Stimulated activated CD8-positive, alpha-beta memory T cell treated with anti-CD3 and anti-CD28 coated beads, Interleukin-7, amount 100 ng/mL, for 48 hours (primary cell): ENCODE results near the gene BTBD9.

ENCODE experiments used
- DNase-seq, 2 donors: peaks; one replicate each; pipeline ENCODE4 v3.0.0-alpha.2; 2020; ENCODE audit warnings: low read depth in 1 of 2; ENCODE audit errors: extremely low read depth in 1 of 2

Gene BTBD9

GRCh38 chr6:38403548-38403947 is 236.2 kb downstream of the BTBD9 start:
- no peak for DNase-seq

- DNase-seq, result no peak
Observed at GRCh38 chr6:38400764-38401163, 239.0 kb downstream of the BTBD9 start.

- DNase-seq, result no peak
Observed at GRCh38 chr6:38400101-38400500, 239.6 kb downstream of the BTBD9 start.

GRCh38 chr6:38396209-38396608 is 243.5 kb downstream of the BTBD9 start:
- DNase-seq, result no peak

- DNase-seq, result no peak
Observed at GRCh38 chr6:38393986-38394385, 245.7 kb downstream of the BTBD9 start.

- no peak for DNase-seq
Observed at GRCh38 chr6:38391626-38392579, 247.8 kb downstream of the BTBD9 start.

GRCh38 chr6:38391206-38391605 is 248.5 kb downstream of the BTBD9 start:
- DNase-seq, result no peak

GRCh38 chr6:38389875-38390274 is 249.9 kb downstream of the BTBD9 start:
- DNase-seq, result no peak

- no peak for DNase-seq
Observed at GRCh38 chr6:38387971-38388370, 251.8 kb downstream of the BTBD9 start.

GRCh38 chr6:38387461-38387860 is 252.3 kb downstream of the BTBD9 start:
- no peak for DNase-seq

- no peak for DNase-seq
Observed at GRCh38 chr6:38378801-38379200, 260.9 kb downstream of the BTBD9 start.

- DNase-seq, result no peak
Observed at GRCh38 chr6:38375937-38376336, 263.8 kb downstream of the BTBD9 start.

GRCh38 chr6:38375341-38375740 is 264.4 kb downstream of the BTBD9 start:
- no peak for DNase-seq

GRCh38 chr6:38371881-38372280 is 267.8 kb downstream of the BTBD9 start:
- no peak for DNase-seq

GRCh38 chr6:38370653-38371601 is 268.8 kb downstream of the BTBD9 start:
- DNase-seq, result no peak

GRCh38 chr6:38367231-38367630 is 272.5 kb downstream of the BTBD9 start:
- no peak for DNase-seq

- no peak for DNase-seq
Observed at GRCh38 chr6:38366234-38366633, 273.5 kb downstream of the BTBD9 start.

GRCh38 chr6:38364775-38365174 is 275.0 kb downstream of the BTBD9 start:
- DNase-seq, result no peak

- DNase-seq, result no peak
Observed at GRCh38 chr6:38364127-38364526, 275.6 kb downstream of the BTBD9 start.

- no peak for DNase-seq
Observed at GRCh38 chr6:38355519-38355918, 284.2 kb downstream of the BTBD9 start.

- no peak for DNase-seq
Observed at GRCh38 chr6:38354905-38355304, 284.8 kb downstream of the BTBD9 start.

GRCh38 chr6:38354037-38354381 is 285.7 kb downstream of the BTBD9 start:
- no peak for DNase-seq
